Measurements from ENCODE around the gene MICAL3. TPM values are rescaled to one million over a fixed set of nuclear protein-coding genes. Genes with fewer than 3 reads are reported as not detected.
A peak's percentile ranks its signal among the peaks of the same experiment; 100 is the strongest.
"Not testable (repeated sequence)": the region's sequence is repeated elsewhere in the genome, so short reads cannot be mapped to it uniquely, and the experiment has no call there.

Gene MICAL3
- total RNA-seq, 1 donor from 2014 or later: 131 TPM

GRCh38 chr22:17946662-17947367 lies 77.5 kb downstream of the MICAL3 start:
- ATAC-seq: no peak
- intact Hi-C loops (cut with DNase I): no loop called here
- peak; percentile 36 for DNase-seq (ENCODE audit: low spot score)

- intact Hi-C loops (cut with DNase I): no loop called here
- DNase-seq (ENCODE audit: low spot score): peak; percentile 48
Measured at GRCh38 chr22:17945888-17946648, 78.3 kb downstream of the MICAL3 start.

GRCh38 chr22:17945156-17945887 lies 79.0 kb downstream of the MICAL3 start:
- intact Hi-C loops (cut with DNase I): no loop called here
- peak; percentile 27 for DNase-seq (ENCODE audit: low spot score)
- ATAC-seq: no peak

More at GRCh38 chr22:17945888-17946648, 78.3 kb downstream of the MICAL3 start:
- ATAC-seq: no peak

GRCh38 chr22:17944256-17944655 lies 80.1 kb downstream of the MICAL3 start:
- peak; percentile 55 for DNase-seq (ENCODE audit: low spot score)
- ATAC-seq: peak; percentile 67
- intact Hi-C loops (cut with DNase I): no loop called here

- ATAC-seq (peak; percentile 10), DNase-seq (ENCODE audit: low spot score) (peak; percentile 37)
- intact Hi-C loops (cut with DNase I): no loop called here
Measured at GRCh38 chr22:17943533-17944249, 80.7 kb downstream of the MICAL3 start.

- no peak for ATAC-seq
- intact Hi-C loops (cut with DNase I): no loop called here
- DNase-seq (ENCODE audit: low spot score): peak; percentile 42
Measured at GRCh38 chr22:17942721-17943120, 81.6 kb downstream of the MICAL3 start.

GRCh38 chr22:17941471-17942406 lies 82.6 kb downstream of the MICAL3 start:
- ATAC-seq (no peak), DNase-seq (ENCODE audit: low spot score) (peak; percentile 31)
- intact Hi-C loops (cut with DNase I): no loop called here

- ATAC-seq (no peak), DNase-seq (ENCODE audit: low spot score) (no peak)
- intact Hi-C loops (cut with DNase I): no loop called here
Measured at GRCh38 chr22:17939579-17939978, 84.8 kb downstream of the MICAL3 start.

- intact Hi-C loops (cut with DNase I): no loop called here
- ATAC-seq: no peak
- DNase-seq (ENCODE audit: low spot score): peak; percentile 48
Measured at GRCh38 chr22:17939011-17939410, 85.3 kb downstream of the MICAL3 start.

- intact Hi-C loops (cut with DNase I): no loop called here
- ATAC-seq (peak; percentile 79), DNase-seq (ENCODE audit: low spot score) (peak; percentile 51)
Measured at GRCh38 chr22:17938484-17938924, 85.9 kb downstream of the MICAL3 start.

GRCh38 chr22:17932457-17932856 lies 91.9 kb downstream of the MICAL3 start:
- DNase-seq (ENCODE audit: low spot score); intact Hi-C loops (cut with DNase I); ATAC-seq: not testable (repeated sequence)

- DNase-seq (ENCODE audit: low spot score) (peak; percentile 39), ATAC-seq (no peak)
- intact Hi-C loops (cut with DNase I): no loop called here
Measured at GRCh38 chr22:17931400-17931825, 92.9 kb downstream of the MICAL3 start.

- no peak for ATAC-seq
- DNase-seq (ENCODE audit: low spot score): peak; percentile 47
- intact Hi-C loops (cut with DNase I): no loop called here
Measured at GRCh38 chr22:17930455-17931313, 93.7 kb downstream of the MICAL3 start.

- intact Hi-C loops (cut with DNase I): no loop called here
- ATAC-seq: no peak
- no peak for DNase-seq (ENCODE audit: low spot score)
Measured at GRCh38 chr22:17929909-17930308, 94.5 kb downstream of the MICAL3 start.

- DNase-seq (ENCODE audit: low spot score): no peak
- no peak for ATAC-seq
- intact Hi-C loops (cut with DNase I): no loop called here
Measured at GRCh38 chr22:17928391-17928790, 96.0 kb downstream of the MICAL3 start.

GRCh38 chr22:17927062-17927461 lies 97.3 kb downstream of the MICAL3 start:
- intact Hi-C loops (cut with DNase I): no loop called here

GRCh38 chr22:17926516-17926915 lies 97.8 kb downstream of the MICAL3 start:
- no peak for ATAC-seq
- DNase-seq (ENCODE audit: low spot score): no peak
- intact Hi-C loops (cut with DNase I): no loop called here

More at GRCh38 chr22:17927062-17927461, 97.3 kb downstream of the MICAL3 start:
- ATAC-seq: no peak
- DNase-seq (ENCODE audit: low spot score): no peak
